Activated CD8-positive, alpha-beta memory T cell treated with anti-CD3 and anti-CD28 coated beads, Interleukin-2, amount 50 U/mL, for 4 hours (primary cell): ENCODE data around the gene TMOD2.

Source experiments
- DNase-seq: peaks from one replicate; pipeline ENCODE4 v3.0.0-alpha.2; 2020

Gene TMOD2

GRCh38 chr15:51863131-51863530, 111.7 kb downstream of the TMOD2 start:
- no peak for DNase-seq

- no peak for DNase-seq
Observed at GRCh38 chr15:51864408-51865056, 113.1 kb downstream of the TMOD2 start.

- DNase-seq: no peak
Observed at GRCh38 chr15:51865317-51865716, 113.9 kb downstream of the TMOD2 start.
